GM10248 (cell line): ENCODE results near the gene SH3PXD2A.
"Not testable (repeated sequence)": the region's sequence is repeated elsewhere in the genome, so short reads cannot be mapped to it uniquely, and the experiment has no call there.

Source experiments
- CTCF ChIA-PET: fragments of 300-600 bp; sonication (Branson Sonifier 250); formaldehyde crosslinking; extraction: SDS; loops from one replicate; lab custom pipeline; 2021; ENCODE audit warnings: antibody characterized with exemption; lab: Yijun Ruan, JAX
- POLR2A ChIA-PET: fragments of 350-650 bp; sonication (Branson Sonifier 250); formaldehyde crosslinking; extraction: SDS; loops from one replicate; lab custom pipeline; 2020; ENCODE audit warnings: antibody characterized with exemption; lab: Yijun Ruan, JAX
- DNase-seq: peaks from one replicate; pipeline ENCODE4 v3.0.0; 2012; ENCODE audit errors: extremely low spot score
- TF ChIP-seq, protein P1 (sequence below): IDR thresholded peaks from 2 replicates; pipeline ENCODE4 v1.5.1; 2012; ENCODE audit warnings: mild to moderate bottlenecking, low read depth; ENCODE audit errors: extremely low read depth, missing control alignments, control extremely low read depth

The SH3PXD2A gene

DNA sequence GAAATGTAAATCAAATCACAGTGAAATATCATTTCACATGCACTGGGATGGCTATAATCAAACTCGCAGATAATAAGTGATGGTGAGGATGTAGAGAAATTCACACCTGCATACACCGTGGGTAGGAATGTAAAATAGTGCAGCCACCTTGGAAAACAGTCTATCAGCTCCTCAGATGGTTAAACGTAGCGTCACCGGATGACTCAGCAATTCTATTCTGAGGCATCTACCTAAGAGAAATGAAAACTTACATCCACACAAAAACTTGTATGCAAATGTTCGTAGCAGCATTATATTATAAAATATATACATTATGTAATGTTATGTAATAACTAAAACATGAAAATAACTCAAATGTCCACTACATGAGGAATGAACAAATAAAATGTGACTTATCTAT, 38.9 kb downstream of the SH3PXD2A start:
- DNase-seq, result no peak
- ChIA-PET POLR2A (no interaction called here), CTCF (no interaction called here)
- TF ChIP-seq, protein P1, sequence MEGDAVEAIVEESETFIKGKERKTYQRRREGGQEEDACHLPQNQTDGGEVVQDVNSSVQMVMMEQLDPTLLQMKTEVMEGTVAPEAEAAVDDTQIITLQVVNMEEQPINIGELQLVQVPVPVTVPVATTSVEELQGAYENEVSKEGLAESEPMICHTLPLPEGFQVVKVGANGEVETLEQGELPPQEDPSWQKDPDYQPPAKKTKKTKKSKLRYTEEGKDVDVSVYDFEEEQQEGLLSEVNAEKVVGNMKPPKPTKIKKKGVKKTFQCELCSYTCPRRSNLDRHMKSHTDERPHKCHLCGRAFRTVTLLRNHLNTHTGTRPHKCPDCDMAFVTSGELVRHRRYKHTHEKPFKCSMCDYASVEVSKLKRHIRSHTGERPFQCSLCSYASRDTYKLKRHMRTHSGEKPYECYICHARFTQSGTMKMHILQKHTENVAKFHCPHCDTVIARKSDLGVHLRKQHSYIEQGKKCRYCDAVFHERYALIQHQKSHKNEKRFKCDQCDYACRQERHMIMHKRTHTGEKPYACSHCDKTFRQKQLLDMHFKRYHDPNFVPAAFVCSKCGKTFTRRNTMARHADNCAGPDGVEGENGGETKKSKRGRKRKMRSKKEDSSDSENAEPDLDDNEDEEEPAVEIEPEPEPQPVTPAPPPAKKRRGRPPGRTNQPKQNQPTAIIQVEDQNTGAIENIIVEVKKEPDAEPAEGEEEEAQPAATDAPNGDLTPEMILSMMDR, result no peak

DNA sequence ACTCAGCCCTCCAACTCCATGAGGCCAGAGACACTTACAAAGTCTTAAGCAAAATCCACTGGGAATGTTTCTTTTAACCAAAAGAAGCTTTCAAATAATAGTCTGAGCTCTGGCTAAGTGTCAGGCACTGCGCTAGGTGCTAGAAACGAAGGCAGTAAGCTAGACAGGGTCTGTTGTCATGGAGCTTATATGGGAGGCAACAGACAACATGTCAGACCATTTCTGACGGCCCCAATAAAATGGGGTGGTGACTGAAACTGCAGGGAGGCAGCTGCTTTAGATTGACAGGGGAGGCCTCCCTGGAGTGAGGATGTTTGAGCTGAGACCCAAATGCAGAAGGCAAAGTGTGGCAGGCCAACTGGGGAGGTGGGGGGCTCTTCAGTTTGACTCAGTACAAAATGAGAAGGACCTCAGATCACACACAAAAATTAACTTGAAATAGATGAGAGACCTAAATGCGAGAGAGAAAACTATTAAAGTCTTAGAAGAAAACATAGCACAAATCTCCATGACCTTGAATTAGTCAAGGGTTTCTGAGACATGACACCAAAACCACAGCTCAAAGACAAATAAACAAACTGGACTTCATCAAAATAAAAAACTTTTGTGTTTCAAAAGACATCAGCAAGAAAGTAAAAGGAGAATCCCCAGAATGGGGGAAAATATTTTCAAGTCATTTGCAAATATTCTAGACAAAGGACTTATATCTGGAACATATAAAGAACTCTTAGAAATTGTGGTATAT, 40.6 kb downstream of the SH3PXD2A start:
- ChIA-PET CTCF (interaction anchor here (1.0 to 2.1 kb wide), 8 partner anchors 9 to 102 kb away, joined by 3 to 8 read pairs (median 5); no protein-coding TSS in a partner anchor), POLR2A (no interaction called here)
- no peak for DNase-seq
- TF ChIP-seq, protein P1, result no peak

DNA sequence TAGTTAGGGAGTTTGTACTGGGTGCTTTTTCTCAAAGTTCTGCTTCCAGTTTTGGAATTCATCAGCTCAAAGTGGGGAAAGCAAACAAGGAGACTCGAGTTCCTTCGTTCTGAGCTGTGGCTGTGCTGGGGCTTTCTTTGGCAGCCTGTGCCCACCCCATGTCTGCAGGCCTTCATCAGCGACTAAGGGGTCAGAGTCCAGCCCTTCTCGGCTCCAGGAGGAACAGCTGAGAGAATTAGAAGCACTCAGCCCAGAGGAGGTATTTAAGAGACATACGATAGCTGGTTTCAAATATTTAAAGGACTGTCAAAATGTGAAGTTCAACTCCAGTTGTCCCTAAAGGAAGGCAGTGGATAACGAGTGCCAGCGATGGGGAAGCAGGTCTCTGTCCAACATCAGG, 41.3 kb downstream of the SH3PXD2A start:
- CTCF ChIA-PET, result interaction anchor here (1.0 to 2.1 kb wide), 11 partner anchors 10 to 101 kb away, joined by 3 to 10 read pairs (median 5); no protein-coding TSS in a partner anchor
- POLR2A ChIA-PET, result interaction anchor here (0.7 kb wide), 1 partner anchor 13 kb away, joined by 3 read pairs; no protein-coding TSS in a partner anchor
- DNase-seq, result no peak
- TF ChIP-seq, protein P1, result no peak

DNA sequence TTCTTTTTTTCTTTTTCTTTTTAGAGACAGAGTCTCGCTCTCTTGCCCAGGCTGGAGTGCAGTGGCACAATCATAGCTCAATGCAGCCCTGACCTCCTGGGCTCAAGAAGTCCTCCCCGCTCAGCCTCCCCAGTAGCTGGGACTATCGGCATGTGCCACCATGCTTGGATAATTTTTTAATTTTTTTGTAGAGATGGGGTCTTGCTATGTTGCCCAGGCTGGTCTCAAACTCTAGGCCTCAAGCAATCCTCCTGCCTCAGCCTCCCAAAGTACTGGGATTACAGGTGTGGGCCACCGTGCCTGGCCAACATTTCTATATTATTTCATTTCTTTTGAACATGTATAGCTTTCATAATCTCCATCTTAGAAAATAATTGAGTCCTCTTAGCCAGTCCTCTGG, 42.1 kb downstream of the SH3PXD2A start:
- POLR2A ChIA-PET, result interaction anchor here (0.6 kb wide), 1 partner anchor 310 kb away, joined by 3 read pairs; no protein-coding TSS in a partner anchor
- CTCF ChIA-PET, result interaction anchor here (0.9 to 2.1 kb wide), 11 partner anchors 9 to 100 kb away, joined by 3 to 10 read pairs (median 5); no protein-coding TSS in a partner anchor
- DNase-seq, result not testable (repeated sequence)

DNA sequence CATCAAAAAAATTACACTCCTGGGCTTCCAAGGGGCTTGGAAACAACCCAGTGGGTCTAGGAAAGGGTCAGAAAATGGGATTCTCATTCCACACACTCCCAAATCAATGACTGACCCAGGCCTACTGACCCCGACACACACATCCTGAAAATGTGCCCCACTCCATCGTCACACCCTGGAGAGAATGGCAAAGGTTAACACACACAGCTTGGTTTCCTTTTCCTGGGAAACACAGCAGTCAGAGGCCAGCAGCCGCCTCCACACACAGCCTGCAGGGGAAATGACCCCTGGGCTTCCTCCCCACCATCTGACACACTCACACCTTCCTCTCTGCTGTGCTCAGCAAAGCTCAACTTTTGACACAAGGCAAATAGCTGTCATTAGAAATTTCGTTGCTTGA, 42.9 kb downstream of the SH3PXD2A start:
- TF ChIP-seq, protein P1, result no peak
- no peak for DNase-seq
- ChIA-PET POLR2A (no interaction called here), CTCF (interaction anchor here (0.9 to 1.7 kb wide), 4 partner anchors 8 to 77 kb away, joined by 3 to 10 read pairs (median 3); no protein-coding TSS in a partner anchor)

DNA sequence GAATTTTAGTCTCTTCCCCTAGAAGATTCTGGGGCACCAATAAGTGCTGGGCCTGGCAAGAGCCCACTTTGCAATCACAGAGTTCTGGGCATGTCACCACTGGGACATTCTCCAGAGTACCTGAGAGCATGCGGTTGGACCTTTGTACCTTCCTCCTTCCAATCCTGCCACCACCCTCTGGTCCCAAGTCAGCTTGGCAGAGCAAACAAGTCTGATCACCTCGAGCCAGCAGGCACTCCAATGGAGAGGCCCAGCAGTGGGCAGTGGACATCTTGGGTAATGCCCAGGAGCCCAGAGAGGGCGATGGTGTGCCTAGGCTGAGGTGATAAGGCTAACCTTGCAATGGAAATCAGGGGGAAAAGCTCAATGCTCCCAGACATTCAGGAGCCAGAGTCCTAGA, 43.4 kb downstream of the SH3PXD2A start:
- no peak for DNase-seq
- POLR2A ChIA-PET, result no interaction called here
- TF ChIP-seq, protein P1, result no peak
- CTCF ChIA-PET, result interaction anchor here (1.2 to 1.6 kb wide), 2 partner anchors 12 to 77 kb away, joined by 3 read pairs; no protein-coding TSS in a partner anchor

DNA sequence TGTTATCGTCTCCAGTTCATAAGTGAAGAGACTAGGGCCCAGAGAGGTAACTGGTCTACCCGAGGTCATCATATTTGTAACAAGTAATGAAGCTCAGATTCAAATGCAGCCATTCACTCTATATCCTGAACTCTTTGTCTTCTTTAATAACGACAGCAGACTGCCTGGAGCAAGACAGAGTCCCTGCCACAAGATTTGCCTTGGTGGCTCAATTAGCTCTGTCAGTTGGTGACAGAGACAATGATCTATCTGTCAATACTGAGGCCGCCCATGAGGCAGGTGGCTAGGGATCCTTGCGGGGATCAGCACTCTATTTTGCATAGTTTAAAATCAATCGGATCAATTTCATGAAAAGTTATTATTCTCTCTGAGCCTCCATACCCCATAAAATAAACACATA, 43.9 kb downstream of the SH3PXD2A start:
- POLR2A ChIA-PET, result no interaction called here
- CTCF ChIA-PET, result no interaction called here
- TF ChIP-seq, protein P1, result no peak
- DNase-seq, result no peak
